HG02840 (cell line): ENCODE results near the gene POTEF.
"Not testable (repeated sequence)": the region's sequence is repeated elsewhere in the genome, so short reads cannot be mapped to it uniquely, and the experiment has no call there.

ENCODE experiments used
- ATAC-seq: cut with Tn5 transposase; IDR thresholded peaks from one replicate; pipeline ENCODE4 v1.9.1; 2021; ENCODE audit warnings: mild to moderate bottlenecking, moderate library complexity, moderate number of reproducible peaks; ENCODE audit not compliant: unreplicated experiment, low FRiP score

The POTEF gene

DNA sequence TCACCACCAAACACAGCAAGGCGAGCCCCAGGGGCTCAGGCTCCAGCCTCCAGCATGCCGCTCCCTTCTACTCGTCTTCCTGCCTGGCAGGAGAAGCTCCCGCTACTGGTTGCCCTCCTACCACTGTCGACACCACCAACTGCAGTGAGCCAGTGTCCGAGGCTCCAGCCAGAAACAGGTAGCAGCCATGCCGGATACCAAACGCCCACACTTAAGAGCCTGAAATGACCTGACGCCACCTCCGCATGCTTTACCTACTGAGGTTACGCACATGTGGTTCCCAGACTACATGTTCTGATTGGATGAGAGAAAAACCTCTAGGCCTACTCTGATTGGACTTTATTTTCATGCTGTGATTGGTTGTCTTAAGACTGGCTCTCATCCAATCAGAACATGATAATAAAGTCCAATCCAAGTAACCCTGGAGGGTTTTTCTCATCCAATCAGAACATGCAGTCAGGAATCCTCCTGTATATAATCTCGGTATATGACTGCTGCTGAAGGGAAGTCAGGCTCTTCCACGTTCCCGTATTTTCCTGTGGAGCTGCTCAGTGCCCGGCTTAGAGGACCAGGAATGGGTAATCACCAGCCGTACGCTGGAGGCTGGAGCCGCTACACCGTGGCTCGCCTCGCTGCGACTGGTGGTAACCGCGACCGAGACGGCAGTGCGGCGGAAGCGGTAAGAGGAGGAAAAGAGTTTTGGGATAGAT lies at the start of gene POTEF:
TSS of gene POTEF (minus strand) at position 103 of the 710 bp plus-strand sequence. CDS start 8,707 bp downstream, outside the sequence.
- not testable (repeated sequence) for ATAC-seq

DNA sequence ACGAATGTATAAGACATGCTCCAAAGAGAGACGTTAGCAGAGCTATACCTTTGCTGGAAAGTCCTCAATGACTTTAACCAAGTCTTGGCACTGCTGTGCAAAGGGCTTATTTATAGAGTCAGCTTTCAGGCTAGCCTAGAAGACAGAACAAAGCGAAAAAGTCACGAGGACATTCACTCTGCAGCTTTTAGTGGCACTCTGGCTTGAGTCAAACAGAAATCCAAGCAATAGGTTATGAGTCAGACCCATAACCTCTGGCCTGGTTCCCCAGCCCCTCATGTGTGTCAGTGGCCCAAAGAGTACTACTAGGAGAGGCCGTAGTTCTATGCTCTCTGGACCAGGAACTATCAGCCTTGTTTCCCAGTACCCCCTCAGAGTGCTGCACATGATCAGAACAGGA lies 45.8 kb upstream of the POTEF start:
- ATAC-seq: not testable (repeated sequence)

DNA sequence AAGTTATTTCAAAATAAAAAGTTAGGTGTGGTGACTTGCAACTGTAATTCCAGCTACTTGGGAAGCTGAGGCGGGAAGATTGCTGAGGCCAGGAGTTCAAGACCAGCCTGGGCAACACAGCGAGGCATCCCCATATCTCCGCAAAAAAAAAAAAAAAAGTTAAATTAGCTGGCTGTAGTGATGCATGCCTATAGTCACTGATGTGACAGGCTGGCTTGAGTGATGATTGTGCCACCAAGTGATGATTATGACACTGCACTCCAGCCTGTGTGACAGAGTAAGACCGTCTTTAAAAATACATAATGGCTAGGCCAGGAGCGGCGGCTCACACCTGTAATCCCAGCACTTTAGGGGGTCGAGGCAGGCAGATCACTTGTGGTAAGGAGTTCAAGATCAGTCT lies 40.9 kb upstream of the POTEF start:
- ATAC-seq: no peak

DNA sequence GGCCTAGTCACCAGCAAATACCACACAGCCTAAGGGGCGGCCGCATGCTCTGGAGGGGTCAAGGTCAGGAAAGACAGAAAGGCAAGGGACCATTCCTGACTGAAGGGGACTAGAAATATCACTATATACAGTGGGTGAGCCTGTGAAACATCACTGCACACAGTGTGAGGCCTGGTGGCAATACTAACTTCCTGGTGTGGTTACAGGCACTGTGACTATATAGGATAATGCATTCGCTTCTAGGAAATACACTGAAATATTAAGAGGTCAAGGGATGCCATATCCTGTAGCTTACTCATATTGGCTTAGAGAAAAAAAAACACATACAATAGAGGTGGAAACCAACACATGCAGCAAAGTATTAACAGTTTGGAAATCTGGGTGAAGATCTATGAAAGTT lies 40.1 kb upstream of the POTEF start:
- ATAC-seq: not testable (repeated sequence)

DNA sequence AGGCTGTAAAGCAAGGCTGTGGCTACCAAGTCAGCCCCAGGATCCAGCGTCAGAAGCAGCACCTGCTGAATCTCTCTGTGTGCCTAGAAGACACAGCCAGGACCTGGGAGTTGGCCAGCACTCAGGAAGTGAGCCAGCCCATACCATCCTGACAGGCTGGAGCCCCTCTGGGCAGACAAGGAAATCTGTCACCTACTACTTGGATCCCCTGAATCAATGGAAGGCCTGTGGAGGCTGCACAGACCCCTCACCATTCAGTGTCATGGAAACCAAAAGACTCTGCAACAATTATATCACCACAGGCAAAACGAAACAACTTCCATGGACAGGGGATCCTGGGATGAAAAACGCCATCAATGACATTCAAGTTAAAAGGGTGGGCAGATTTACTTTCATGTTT lies 37.6 kb upstream of the POTEF start:
- not testable (repeated sequence) for ATAC-seq

DNA sequence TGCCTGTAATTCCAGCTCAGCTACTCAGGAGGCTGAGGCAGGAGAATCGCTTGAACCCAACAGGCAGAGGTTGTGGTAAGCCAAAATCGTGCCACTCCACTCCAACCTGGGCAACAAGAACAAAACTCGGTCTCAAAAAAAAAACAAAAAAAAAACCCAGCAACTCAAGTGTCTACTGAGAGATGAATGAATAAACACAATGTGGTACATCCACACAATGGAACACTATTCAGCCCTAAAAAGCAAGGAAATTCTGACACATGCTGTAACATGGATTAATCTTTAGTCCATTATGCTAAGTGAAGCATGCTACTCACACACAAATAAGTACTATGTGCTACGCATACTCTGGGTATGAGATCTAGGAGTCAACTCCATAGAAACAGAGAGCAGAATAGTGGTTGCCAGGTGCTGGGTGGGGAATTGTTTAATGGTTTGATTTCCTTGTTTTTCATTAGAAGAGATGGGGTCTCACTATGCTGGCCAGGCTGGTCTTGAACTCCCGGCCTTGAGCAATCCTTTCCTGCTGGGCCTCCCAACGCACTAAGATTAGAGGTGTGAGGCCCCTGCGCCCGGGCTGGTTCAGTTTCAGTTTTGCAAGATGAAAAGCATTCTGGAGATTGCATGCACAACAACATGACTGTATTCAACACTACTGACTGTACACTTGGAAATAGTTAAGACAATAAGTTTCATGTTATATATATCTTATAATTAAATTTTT lies 36.4 kb upstream of the POTEF start:
- ATAC-seq: no peak

DNA sequence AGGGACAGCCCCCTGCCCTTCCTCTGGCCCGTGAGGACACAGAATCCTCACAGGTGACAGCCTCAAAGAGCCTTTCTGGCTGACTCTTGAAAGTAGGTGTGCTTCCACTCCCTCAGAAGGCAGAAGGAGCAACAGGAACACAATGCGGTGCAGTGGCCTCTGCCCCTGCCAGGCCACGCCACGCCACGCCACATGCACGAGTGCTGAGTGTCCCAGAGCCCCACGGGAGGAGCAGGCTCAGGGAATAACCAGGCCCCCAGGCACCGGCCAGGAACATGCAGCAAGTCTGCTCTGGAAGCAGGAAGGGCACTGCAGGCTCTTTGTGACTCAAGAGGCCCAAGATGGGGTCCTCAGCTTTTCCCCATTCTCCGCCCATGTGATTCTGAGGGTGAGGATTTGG lies 33.9 kb upstream of the POTEF start:
- ATAC-seq: no peak

DNA sequence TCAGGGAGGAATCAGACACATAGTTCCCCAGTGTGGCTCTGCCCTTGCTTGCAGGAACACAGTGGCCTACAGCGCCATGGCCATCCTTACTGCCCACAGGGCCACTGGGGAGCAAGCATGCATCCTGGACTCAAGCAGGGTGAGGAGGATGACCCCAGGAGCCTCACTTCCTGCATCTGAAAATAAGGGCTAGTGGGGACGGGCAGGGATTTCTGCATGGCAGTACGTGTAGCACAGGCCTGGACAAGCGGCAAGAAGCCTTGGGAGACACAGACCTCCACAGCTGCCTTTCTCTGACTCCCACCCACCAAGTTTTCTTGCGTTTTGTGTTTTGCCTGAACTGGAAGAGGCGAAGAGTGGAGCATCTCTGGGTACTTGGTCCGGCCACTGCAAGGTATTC lies 33.5 kb upstream of the POTEF start:
- not testable (repeated sequence) for ATAC-seq

DNA sequence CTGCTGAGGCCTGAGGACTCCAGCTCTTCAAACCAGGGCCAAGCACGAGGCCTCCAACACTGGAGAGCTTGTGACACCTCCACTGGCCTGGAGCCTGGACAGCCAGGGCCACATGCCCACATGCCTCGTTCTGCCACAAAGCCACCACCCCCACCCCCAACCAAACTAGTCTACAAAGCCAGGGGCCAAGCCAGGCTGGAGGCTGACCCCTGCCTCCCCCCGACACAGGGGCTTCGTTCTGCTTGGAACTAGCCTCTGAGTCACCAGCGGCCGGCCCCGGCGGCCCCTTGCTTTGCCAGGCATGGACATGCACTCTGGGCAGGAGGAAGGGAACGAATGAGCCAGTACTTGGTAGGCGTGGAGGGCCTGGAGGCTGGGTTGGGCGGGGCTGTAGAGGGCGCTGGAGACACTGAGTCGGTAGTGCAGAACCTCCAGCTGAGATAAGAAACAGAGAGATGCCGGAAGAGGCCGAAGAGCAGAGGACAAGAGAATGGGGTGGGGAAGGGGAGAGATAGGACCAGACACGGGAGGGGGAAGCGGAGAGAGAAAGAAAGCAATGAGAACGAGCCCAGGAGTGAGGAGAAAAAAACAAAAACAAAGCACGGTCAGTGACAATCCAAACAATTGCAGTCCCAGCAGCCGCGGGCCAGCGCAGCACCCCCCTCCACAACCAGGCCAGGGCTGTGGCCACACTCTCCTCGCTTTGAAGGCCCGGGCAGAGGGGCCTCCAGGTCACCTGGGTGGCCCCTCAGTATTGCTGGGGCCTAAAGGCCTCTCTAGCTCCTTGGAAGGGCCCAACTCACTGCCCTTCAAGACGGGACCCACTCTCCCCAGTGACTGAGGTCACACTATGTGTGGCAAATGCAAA lies 32.0 kb upstream of the POTEF start:
- ATAC-seq: not testable (repeated sequence)

DNA sequence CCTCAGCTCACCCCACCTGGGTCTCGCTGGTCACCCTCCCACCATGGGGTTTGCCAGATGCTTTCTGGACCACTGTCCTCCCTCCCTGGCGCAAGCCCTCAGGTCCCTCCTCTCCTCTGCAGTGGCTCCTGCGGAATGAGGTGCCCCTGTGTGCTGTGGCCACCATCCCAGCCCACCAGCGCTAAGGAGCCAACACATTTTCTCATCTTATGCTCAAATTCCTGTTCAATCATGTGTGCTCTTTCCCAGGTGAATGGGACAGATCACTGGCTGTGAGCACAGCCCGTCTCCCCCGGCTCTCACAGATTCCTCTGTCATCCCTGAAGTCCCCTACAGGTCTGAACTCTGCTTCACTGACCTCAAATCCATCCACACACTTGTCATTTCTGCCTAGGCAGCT lies 31.1 kb upstream of the POTEF start:
- ATAC-seq: no peak

DNA sequence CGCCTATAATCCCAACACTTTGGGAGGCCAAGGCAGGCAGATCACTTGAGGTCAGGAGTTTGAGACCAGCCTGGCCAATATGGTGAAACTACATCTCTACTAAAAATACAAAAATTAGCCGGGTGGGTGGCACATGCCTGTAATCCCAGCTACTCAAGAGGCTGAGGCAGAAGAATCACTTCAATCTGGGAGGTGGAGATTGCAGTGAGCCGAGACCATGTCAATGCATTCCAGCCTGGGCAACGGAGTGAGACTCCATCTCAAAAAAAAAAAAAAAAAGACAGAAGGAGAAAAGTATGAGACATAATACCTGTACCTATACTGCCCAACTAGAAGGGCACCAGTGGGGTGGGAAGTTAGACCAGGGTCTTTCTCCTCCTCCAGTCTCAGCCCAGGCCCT lies 30.4 kb upstream of the POTEF start:
- not testable (repeated sequence) for ATAC-seq

DNA sequence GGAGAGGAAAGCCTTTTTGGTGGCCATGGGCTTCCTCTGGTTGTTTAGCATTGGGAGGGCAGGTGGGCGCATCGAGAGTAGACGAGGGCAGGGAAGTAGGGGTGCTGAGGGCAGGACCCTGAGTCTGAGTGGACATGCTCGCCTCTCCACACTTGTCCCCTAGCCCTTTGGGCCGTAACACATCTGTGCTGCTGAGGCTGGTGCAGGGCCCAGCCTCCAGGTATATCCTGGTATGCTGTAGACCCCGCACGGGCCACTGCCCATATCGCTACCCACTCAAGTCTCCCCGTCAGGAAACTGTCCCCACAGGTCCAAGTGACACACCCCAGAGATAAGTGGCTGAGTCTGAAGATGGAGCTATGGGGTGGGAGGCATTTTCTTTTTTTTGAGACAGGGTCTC lies 29.6 kb upstream of the POTEF start:
- no peak for ATAC-seq

DNA sequence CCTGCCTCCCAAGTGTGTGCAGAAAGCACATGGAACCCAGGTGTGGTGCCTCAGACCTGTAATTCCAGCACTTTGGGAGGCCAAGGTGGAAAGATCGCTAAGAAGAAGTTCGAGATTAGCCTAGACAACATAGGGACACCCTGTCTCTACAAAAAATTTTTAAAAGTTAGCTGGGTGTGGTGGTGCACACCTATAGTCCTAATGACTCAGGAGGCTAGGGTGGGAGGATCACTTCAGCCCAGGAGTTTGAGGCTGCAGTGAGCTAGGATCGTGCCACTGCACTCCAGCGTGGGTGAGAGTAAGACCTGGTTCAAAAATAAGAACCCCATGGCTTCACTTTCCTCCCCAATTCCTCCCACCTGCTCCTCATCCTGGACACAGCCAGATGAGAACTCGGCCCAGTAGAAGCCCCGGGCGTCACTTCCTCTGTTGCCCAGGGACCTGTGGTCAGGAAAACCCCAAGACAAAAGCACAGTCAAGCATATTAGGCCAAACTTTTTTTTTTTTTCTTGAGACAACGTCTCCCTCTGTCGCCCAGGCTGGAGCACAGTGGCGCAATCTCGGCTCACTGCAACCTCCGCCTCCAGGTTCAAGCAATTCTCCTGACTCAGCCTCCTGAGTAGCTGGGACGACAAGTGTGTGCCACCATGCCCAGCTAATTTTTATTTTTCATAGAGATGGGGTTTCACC lies 28.9 kb upstream of the POTEF start:
- ATAC-seq: peak; percentile 83

DNA sequence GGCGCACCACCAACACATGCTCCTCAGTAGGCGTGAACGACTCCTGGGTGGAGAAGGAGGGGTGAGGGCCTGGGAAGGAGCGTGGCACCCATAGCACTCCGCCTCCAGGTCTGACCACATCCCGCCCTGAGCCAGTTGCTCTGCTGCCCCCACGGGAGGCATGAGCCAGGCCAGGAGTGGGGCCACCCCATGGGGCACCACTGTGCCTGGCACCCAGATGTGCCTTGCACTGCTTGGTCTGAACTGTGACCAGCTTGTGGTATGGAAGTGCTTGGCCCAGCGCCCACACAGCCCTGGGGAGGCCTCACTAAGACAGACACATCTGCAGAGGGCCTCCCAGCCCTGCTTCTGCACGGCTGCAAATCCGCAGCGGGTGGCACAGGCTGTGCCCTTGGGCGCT lies 28.3 kb upstream of the POTEF start:
- not testable (repeated sequence) for ATAC-seq

DNA sequence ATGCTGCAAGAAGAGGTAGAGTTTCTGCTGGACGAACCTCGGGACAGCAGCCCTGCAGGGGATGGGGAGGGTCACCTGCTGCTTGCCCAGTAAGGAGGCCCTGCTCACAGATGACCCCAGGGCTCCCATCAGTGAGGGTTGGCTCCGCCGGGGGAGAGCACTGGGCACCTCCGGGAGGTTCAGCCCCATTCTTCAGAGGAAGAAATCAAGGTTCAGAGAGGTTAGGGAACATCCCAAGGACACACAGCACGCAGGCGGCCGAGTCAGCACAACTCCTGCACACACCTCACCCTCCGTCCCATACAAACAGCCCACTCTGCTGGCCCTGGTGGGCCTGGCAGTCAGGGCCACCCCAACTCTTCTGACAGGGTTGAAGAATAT lies 27.6 kb upstream of the POTEF start:
- no peak for ATAC-seq

DNA sequence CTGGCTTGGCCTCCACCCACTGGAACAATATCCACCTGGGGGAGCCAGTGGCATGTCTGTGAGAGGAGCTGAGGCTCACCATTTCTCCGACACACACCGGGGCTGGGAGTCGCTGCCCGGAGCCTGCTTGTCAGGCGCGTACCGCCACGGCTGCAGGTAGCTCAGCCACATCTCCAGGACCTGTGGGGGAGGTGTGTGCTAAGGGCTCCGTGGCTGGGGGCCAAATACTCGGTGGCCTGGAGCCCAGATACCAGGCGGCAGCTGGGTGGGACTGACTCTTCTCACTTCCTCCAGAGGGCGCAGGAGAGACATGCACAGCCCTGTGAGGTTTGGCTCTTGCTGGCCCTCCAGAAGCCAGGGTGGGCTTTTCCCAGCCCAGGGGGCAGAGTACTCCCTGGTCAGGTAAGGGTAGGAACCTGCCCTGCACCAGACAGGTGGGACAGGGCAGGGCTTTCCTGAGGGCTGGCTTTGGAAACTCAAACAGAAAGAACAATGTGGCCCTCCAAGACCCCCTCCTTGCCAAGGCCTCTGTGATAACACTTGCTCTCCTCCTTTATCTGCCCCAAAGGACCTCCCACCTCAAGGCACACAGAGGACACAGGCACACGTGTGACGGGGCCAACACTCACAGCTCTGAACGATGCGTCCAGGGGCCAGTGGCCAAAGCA lies 27.1 kb upstream of the POTEF start:
- not testable (repeated sequence) for ATAC-seq

DNA sequence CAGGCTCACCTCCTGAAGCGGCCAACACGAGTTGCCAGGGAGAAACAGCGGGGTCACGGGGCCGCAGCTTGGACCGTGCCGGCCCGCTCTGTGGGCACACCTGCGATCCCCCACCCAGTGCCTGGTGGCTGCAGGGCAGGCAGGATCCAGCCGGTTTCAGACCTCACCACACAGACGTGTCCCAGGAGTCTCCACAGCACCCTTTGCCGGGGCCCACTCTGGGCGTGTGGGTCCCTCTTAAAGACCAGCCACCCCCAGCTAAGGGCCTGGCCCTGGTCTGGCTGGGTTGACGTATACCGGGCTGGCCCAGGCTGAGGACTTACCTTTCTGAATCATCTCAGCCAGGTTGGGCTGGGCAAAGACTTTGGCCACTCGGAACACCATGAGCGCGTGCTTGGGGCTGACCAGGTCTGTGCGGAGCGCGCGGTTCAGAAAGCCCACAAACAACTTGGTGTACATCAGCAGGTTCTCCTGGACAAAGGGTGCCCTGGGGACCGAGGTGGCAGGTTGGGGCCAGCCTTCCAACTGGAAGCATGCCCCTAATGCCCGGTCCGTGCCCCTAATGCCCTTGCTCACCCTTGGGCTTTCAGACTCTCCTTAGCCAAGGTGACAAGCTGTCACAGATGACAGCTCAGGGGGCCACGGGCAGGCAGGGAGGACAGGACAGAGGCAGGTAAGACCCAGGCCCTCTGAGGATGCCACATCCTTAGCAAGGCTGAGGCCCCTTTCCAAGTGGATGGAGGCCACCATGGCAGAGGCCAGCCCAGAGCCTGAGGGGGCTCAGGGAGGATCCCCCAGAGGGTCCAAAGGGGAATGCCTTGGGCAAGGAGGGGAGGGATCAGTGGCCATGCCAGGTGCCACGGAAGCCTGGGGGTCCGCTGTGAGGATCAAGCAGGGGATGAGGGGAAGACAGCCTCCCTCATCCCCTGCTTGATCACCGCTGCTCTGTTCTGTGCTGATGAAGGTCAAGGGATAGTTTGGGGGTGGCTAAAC lies 26.0 kb upstream of the POTEF start:
- ATAC-seq: no peak

DNA sequence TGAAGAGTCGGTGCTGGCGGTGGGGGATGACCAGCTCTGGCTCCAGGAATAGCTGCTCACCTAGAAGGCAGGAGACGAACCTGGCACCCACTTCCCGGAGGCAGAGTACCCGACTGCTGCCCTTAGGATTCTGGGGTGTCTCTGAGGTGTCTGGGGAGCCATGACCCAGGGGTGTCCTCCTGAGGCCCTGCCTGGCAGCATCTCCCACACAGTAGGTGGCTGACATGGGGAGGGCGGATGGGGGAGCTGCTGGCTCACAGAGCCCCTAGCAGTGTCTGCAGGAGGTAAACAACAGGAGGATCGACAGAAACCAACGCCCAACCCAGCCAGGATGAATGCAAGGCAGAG lies 25.4 kb upstream of the POTEF start:
- not testable (repeated sequence) for ATAC-seq
